GM19463 (cell line): ENCODE measurements around the gene FKBP9.
"Not testable (repeated sequence)": the region's sequence is repeated elsewhere in the genome, so short reads cannot be mapped to it uniquely, and the experiment has no call there.

ENCODE experiments used
- ATAC-seq: cut with Tn5 transposase; IDR thresholded peaks from one replicate; pipeline ENCODE4 v1.9.1; 2021; ENCODE audit warnings: mild to moderate bottlenecking, moderate library complexity; ENCODE audit not compliant: unreplicated experiment

FKBP9 gene

GRCh38 chr7:33003111-33003510 is 45.9 kb downstream of the FKBP9 start:
- ATAC-seq = not testable (repeated sequence)

GRCh38 chr7:33004104-33004616 is 46.9 kb downstream of the FKBP9 start:
- not testable (repeated sequence) for ATAC-seq

- ATAC-seq = not testable (repeated sequence)
Observed at GRCh38 chr7:33005193-33005592, 48.0 kb downstream of the FKBP9 start.

- not testable (repeated sequence) for ATAC-seq
Observed at GRCh38 chr7:33005690-33006089, 48.5 kb downstream of the FKBP9 start.

GRCh38 chr7:33009734-33010133 is 52.5 kb downstream of the FKBP9 start:
- no peak for ATAC-seq

GRCh38 chr7:33012364-33012763 is 55.1 kb downstream of the FKBP9 start:
- no peak for ATAC-seq

GRCh38 chr7:33024189-33024757 is 67.0 kb downstream of the FKBP9 start:
- no peak for ATAC-seq

- ATAC-seq = no peak
Observed at GRCh38 chr7:33035776-33036175, 78.5 kb downstream of the FKBP9 start.

GRCh38 chr7:33038639-33039038 is 81.4 kb downstream of the FKBP9 start:
- ATAC-seq = no peak

- ATAC-seq = no peak
Observed at GRCh38 chr7:33039257-33039902, 82.1 kb downstream of the FKBP9 start.

- no peak for ATAC-seq
Observed at GRCh38 chr7:33039903-33040292, 82.7 kb downstream of the FKBP9 start.

- peak; percentile 92 for ATAC-seq
Observed at GRCh38 chr7:33040803-33041516, 83.7 kb downstream of the FKBP9 start.

GRCh38 chr7:33041631-33042428 is 84.6 kb downstream of the FKBP9 start:
- ATAC-seq = no peak

GRCh38 chr7:33043501-33044400 is 86.5 kb downstream of the FKBP9 start:
- ATAC-seq = no peak

GRCh38 chr7:33044401-33044718 is 87.1 kb downstream of the FKBP9 start:
- ATAC-seq = no peak

- ATAC-seq = peak; percentile 29
Observed at GRCh38 chr7:33044986-33045385, 87.7 kb downstream of the FKBP9 start.

GRCh38 chr7:33048257-33048656 is 91.0 kb downstream of the FKBP9 start:
- ATAC-seq = no peak

- no peak for ATAC-seq
Observed at GRCh38 chr7:33048704-33049103, 91.5 kb downstream of the FKBP9 start.

GRCh38 chr7:33050535-33051318 is 93.5 kb downstream of the FKBP9 start:
- ATAC-seq = peak; percentile 58

GRCh38 chr7:33053721-33054120 is 96.5 kb downstream of the FKBP9 start:
- ATAC-seq = no peak
